ENCODE measurements around the gene CBFA2T3.

CBFA2T3 gene

GRCh38 chr16:88841521-88842307 lies 135.3 kb downstream of the CBFA2T3 start:
- Histone ChIP-seq H3K9me3 (ENCODE audit: control insufficient read depth, insufficient read depth, low read depth, low read length) (no peaks in the 10 kb centered on the region), H3K4me1 (ENCODE audit: control insufficient read depth, insufficient read depth, low read length) (no peaks in the 10 kb centered on the region), H3K27ac (ENCODE audit: extremely low read depth, low read depth, low read length) (no peak overlapping the region), H3K4me3 (ENCODE audit: low read depth, low read length) (no peak overlapping the region), H3K36me3 (ENCODE audit: control insufficient read depth in 2 of 2, insufficient read depth in 1 of 2, low read length in 2 of 2) (peaks cover 0 to 13% of the 10 kb centered on the region in 2 experiments; a peak in 1 of 3 replicates)
- ChIA-PET CTCF (no interaction called here), POLR2A (no interaction called here)
- TF ChIP-seq ZFP41 (tag by site-specific recombination; IDR thresholded peaks at IDR 0.05; ENCODE audit: borderline replicate concordance) = no peak

- H3K36me3 ChIP-seq (ENCODE audit: control insufficient read depth in 2 of 2, insufficient read depth in 1 of 2, low read length in 2 of 2) = peaks cover 0 to 13% of the 10 kb centered on the region in 2 experiments; a peak in 1 of 3 replicates
- POLR2A ChIA-PET = no interaction called here
- H3K4me3 ChIP-seq (ENCODE audit: low read depth, low read length) = no peak overlapping the region
- H3K4me1 ChIP-seq (ENCODE audit: control insufficient read depth, insufficient read depth, low read length) = no peaks in the 10 kb centered on the region
- CTCF ChIA-PET = interaction anchor here (0.7 kb wide), 1 partner anchor 35 kb away, joined by 3 read pairs; no protein-coding TSS in a partner anchor
- no peak for TF ChIP-seq ZNF548 (tag by site-specific recombination; IDR thresholded peaks at IDR 0.05)
- TF ChIP-seq ZNF580 (tag by site-specific recombination; IDR thresholded peaks at IDR 0.05) = no peak
- TF ChIP-seq ZNF157 (tag by site-specific recombination; IDR thresholded peaks at IDR 0.05) = no peak
- TF ChIP-seq, protein P1, sequence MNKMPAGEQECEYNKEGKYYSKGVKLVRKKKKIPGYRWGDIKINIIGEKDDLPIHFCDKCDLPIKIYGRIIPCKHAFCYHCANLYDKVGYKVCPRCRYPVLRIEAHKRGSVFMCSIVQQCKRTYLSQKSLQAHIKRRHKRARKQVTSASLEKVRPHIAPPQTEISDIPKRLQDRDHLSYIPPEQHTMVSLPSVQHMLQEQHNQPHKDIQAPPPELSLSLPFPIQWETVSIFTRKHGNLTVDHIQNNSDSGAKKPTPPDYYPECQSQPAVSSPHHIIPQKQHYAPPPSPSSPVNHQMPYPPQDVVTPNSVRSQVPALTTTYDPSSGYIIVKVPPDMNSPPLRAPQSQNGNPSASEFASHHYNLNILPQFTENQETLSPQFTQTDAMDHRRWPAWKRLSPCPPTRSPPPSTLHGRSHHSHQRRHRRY (tag by site-specific recombination; IDR thresholded peaks at IDR 0.05) = no peak
- TF ChIP-seq GLIS2 (tag by site-specific recombination; IDR thresholded peaks at IDR 0.05) = no peak
- no peak for TF ChIP-seq ZIC2 (tag by site-specific recombination; IDR thresholded peaks at IDR 0.05)
- TF ChIP-seq PRDM4 (tag by site-specific recombination; IDR thresholded peaks at IDR 0.05) = no peak
- TF ChIP-seq ZNF169 (tag by site-specific recombination; IDR thresholded peaks at IDR 0.05) = no peak
- no peak for TF ChIP-seq ZNF510 (tag by site-specific recombination; IDR thresholded peaks at IDR 0.05; ENCODE audit: insufficient replicate concordance)
- TF ChIP-seq ZNF48 (tag by site-specific recombination; IDR thresholded peaks at IDR 0.05) = no peak
- no peak for TF ChIP-seq ZNF560 (tag by site-specific recombination; IDR thresholded peaks at IDR 0.05; ENCODE audit: borderline replicate concordance)
- no peak for TF ChIP-seq ZNF585B (tag by site-specific recombination; IDR thresholded peaks at IDR 0.05)
- no peak for TF ChIP-seq BCL11B (tag by site-specific recombination; IDR thresholded peaks at IDR 0.05; ENCODE audit: low read depth)
- no peak for TF ChIP-seq PRDM2 (tag by site-specific recombination; IDR thresholded peaks at IDR 0.05; ENCODE audit: borderline replicate concordance)
- no peak overlapping the region for H3K27ac ChIP-seq (ENCODE audit: extremely low read depth, low read depth, low read length)
- H3K9me3 ChIP-seq (ENCODE audit: control insufficient read depth, insufficient read depth, low read depth, low read length) = no peaks in the 10 kb centered on the region
Observed at GRCh38 chr16:88840600-88841215, 136.3 kb downstream of the CBFA2T3 start.

Data from HEK293 (cell line).